Fibroblast of lung (primary cell): ENCODE data around the gene ARHGAP6. TPM values are rescaled to one million over a fixed set of nuclear protein-coding genes. Genes with fewer than 3 reads are reported as not detected.

Experiments
- DNase-seq, 2 donors: peaks; one replicate each; pipeline versions ENCODE4 v3.0.0 to v3.0.0-alpha.2; 2010; ENCODE audit warnings: low read depth in 2 of 2
- H2AFZ ChIP-seq: 2 replicates; pipeline ENCODE4 v1.5.1; 2012; ENCODE audit warnings: low read length, control low read depth, inconsistent platforms
- H3K27ac ChIP-seq: 2 replicates; pipeline ENCODE4 v1.5.1; 2011; ENCODE audit warnings: low read length, control low read depth; ENCODE audit not compliant: insufficient read depth
- H3K27me3 ChIP-seq: 2 replicates; pipeline ENCODE4 v1.5.1; 2011; ENCODE audit warnings: mild to moderate bottlenecking, low read length; ENCODE audit not compliant: control insufficient read depth, insufficient read depth
- H3K36me3 ChIP-seq: 2 replicates; pipeline ENCODE4 v1.5.1; 2011; ENCODE audit warnings: low read length; ENCODE audit not compliant: control insufficient read depth, insufficient read depth
- H3K4me1 ChIP-seq: 2 replicates; pipeline ENCODE4 v1.5.1; 2011; ENCODE audit warnings: low read length; ENCODE audit not compliant: control insufficient read depth, insufficient read depth; ENCODE audit errors: extremely low read depth
- H3K4me2 ChIP-seq: 2 replicates; pipeline ENCODE4 v1.5.1; 2011; ENCODE audit warnings: low read length, control low read depth; ENCODE audit not compliant: insufficient read depth; ENCODE audit errors: extremely low read depth
- H3K4me3 ChIP-seq, 4 experiments: fragments of 200-600 bp in 1 of 4; sonication (generic) in 1 of 4; replicated peaks in 1 of 4; 2 replicates each; pipeline ENCODE4 v1.5.1; 2011 to 2016; ENCODE audit warnings: low read length in 4 of 4, low read depth in 3 of 4, mild to moderate bottlenecking in 3 of 4, control low read depth in 2 of 4, inconsistent platforms in 1 of 4, mixed read lengths in 1 of 4; ENCODE audit not compliant: insufficient read depth in 1 of 4; ENCODE audit errors: control extremely low read depth in 1 of 4
- H3K79me2 ChIP-seq: 2 replicates; pipeline ENCODE4 v1.5.1; 2012; ENCODE audit warnings: mild to moderate bottlenecking, low read length, inconsistent platforms; ENCODE audit not compliant: control insufficient read depth, insufficient read depth
- H3K9ac ChIP-seq: 2 replicates; pipeline ENCODE4 v1.5.1; 2011; ENCODE audit warnings: mild to moderate bottlenecking, low read length, control low read depth; ENCODE audit not compliant: insufficient read depth
- H3K9me3 ChIP-seq: 2 replicates; pipeline ENCODE4 v1.5.1; 2012; ENCODE audit warnings: low read depth, low read length; ENCODE audit not compliant: control insufficient read depth, insufficient read depth
- H4K20me1 ChIP-seq: 2 replicates; pipeline ENCODE4 v1.5.1; 2011; ENCODE audit warnings: low read length; ENCODE audit not compliant: control insufficient read depth, insufficient read depth; ENCODE audit errors: extremely low read depth
- CTCF ChIP-seq, 2 donors: IDR thresholded peaks in 1 of 2; conservative IDR thresholded peaks in 1 of 2; 1 replicate in 1 of 2; 2 replicates in 1 of 2; pipeline ENCODE4 v1.5.1; 2011 to 2012; ENCODE audit warnings: low read length in 2 of 2, control low read depth in 1 of 2, inconsistent platforms in 1 of 2, low read depth in 1 of 2, mild to moderate bottlenecking in 1 of 2
- EZH2 ChIP-seq: IDR thresholded peaks from 2 replicates; pipeline ENCODE4 v1.5.1; 2012; ENCODE audit warnings: low read length, control low read depth, mild to moderate bottlenecking; ENCODE audit errors: missing control alignments
- polyA plus RNA-seq, 2 donors: library from polyadenylated mRNA; depleted of rRNA in 1 of 2; stranded (reverse) in 1 of 2; unstranded in 1 of 2; fragments of >200 nt; gene quantifications; 2 replicates each; pipeline ENCODE4 v1.2.1, GENCODE V29; 2011 to 2012; ENCODE audit warnings: missing spikeins in 1 of 2
- total RNA-seq: library from RNA; depleted of rRNA; stranded (reverse); fragments of >200 nt; gene quantifications from 2 replicates; pipeline ENCODE4 v1.2.1, GENCODE V29; 2014

The ARHGAP6 gene
- total and polyA plus RNA-seq, 2 donors (not counting 1 experiment from before 2014, with no cell fraction given): 5.9 to 11.7 TPM

- H3K27me3 ChIP-seq: no peaks in the 10 kb centered on the region
- no peak overlapping the region for H3K9ac ChIP-seq
- no peak overlapping the region for H3K4me3 ChIP-seq
- no peaks in the 10 kb centered on the region for H4K20me1 ChIP-seq
- peak in 1 of 2 donors; percentile 42 for DNase-seq
- H3K79me2 ChIP-seq: peaks cover 3% of the 10 kb centered on the region
- H3K4me1 ChIP-seq: peaks cover 3% of the 10 kb centered on the region
- H3K9me3 ChIP-seq: no peaks in the 10 kb centered on the region
- no peak overlapping the region for H3K4me2 ChIP-seq
- H3K36me3 ChIP-seq: peaks cover 5% of the 10 kb centered on the region
- H3K27ac ChIP-seq: no peak overlapping the region
- TF ChIP-seq CTCF (conservative IDR thresholded peaks at IDR 0.05 in 1 of 2, IDR thresholded peaks at IDR 0.05 in 1 of 2; ENCODE audit: low read depth in 1 of 2, low read length in 2 of 2) (no peak), EZH2 (no peak)
- no peak overlapping the region for H2AFZ ChIP-seq
Measured at GRCh38 chrX:11117745-11118144, 548.0 kb downstream of the ARHGAP6 start.

- no peak for TF ChIP-seq CTCF (conservative IDR thresholded peaks at IDR 0.05 in 1 of 2, IDR thresholded peaks at IDR 0.05 in 1 of 2; ENCODE audit: low read depth in 1 of 2, low read length in 2 of 2)
- TF ChIP-seq EZH2: no peak
- Histone ChIP-seq H3K4me3 (no peak overlapping the region), H3K4me2 (no peak overlapping the region), H3K27ac (peak overlapping the region; percentile 12), H3K79me2 (peaks cover 15% of the 10 kb centered on the region), H3K36me3 (peaks cover 3% of the 10 kb centered on the region), H3K27me3 (no peaks in the 10 kb centered on the region), H3K9me3 (no peaks in the 10 kb centered on the region), H2AFZ (no peak overlapping the region), H3K9ac (no peak overlapping the region), H3K4me1 (peaks cover 3% of the 10 kb centered on the region), H4K20me1 (no peaks in the 10 kb centered on the region)
- peak in 1 of 2 donors; percentile 10 for DNase-seq
Measured at GRCh38 chrX:11113731-11114130, 552.0 kb downstream of the ARHGAP6 start.

- H3K9me3 ChIP-seq: no peaks in the 10 kb centered on the region
- peak overlapping the region; percentile 93 for H3K27ac ChIP-seq
- no peak for DNase-seq
- H3K4me3 ChIP-seq: peak overlapping the region; percentile 48 to 81 (median 80)
- H4K20me1 ChIP-seq: no peaks in the 10 kb centered on the region
- peak overlapping the region; percentile 93 for H3K4me2 ChIP-seq
- H3K9ac ChIP-seq: peak overlapping the region; percentile 73
- peaks cover 2% of the 10 kb centered on the region for H3K36me3 ChIP-seq
- H3K79me2 ChIP-seq: peaks cover 15% of the 10 kb centered on the region
- no peaks in the 10 kb centered on the region for H3K27me3 ChIP-seq
- TF ChIP-seq CTCF (conservative IDR thresholded peaks at IDR 0.05 in 1 of 2, IDR thresholded peaks at IDR 0.05 in 1 of 2; ENCODE audit: low read depth in 1 of 2, low read length in 2 of 2) (no peak), EZH2 (no peak)
- no peak overlapping the region for H2AFZ ChIP-seq
- peaks cover 3% of the 10 kb centered on the region for H3K4me1 ChIP-seq
Measured at GRCh38 chrX:11111947-11112346, 553.8 kb downstream of the ARHGAP6 start.
